Skeletal muscle tissue (tissue), 4 donors: ENCODE measurements around the gene SFSWAP. TPM values are rescaled to one million over a fixed set of nuclear protein-coding genes. Genes with fewer than 3 reads are reported as not detected.
A peak's percentile ranks its signal among the peaks of the same experiment; 100 is the strongest.
"Not testable (repeated sequence)": the region's sequence is repeated elsewhere in the genome, so short reads cannot be mapped to it uniquely, and the experiment has no call there.

Experiments
- H3K27ac ChIP-seq: one replicate; pipeline ENCODE4 v1.7.0; 2013; ENCODE audit warnings: mild to moderate bottlenecking, low read depth, low read length, inconsistent platforms
- H3K27me3 ChIP-seq, 3 donors: one replicate each; pipeline ENCODE4 v1.7.0; 2013; ENCODE audit warnings: low read length in 3 of 3; ENCODE audit not compliant: control insufficient read depth in 3 of 3, insufficient read depth in 3 of 3
- H3K36me3 ChIP-seq, 3 donors: one replicate each; pipeline ENCODE4 v1.7.0; 2013; ENCODE audit warnings: low read length in 3 of 3; ENCODE audit not compliant: control insufficient read depth in 3 of 3, insufficient read depth in 3 of 3
- H3K4me1 ChIP-seq, 3 donors: one replicate each; pipeline ENCODE4 v1.7.0; 2013; ENCODE audit warnings: low read length in 3 of 3, mild to moderate bottlenecking in 3 of 3; ENCODE audit not compliant: control insufficient read depth in 3 of 3, insufficient read depth in 3 of 3
- H3K4me3 ChIP-seq, 3 donors: one replicate each; pipeline ENCODE4 v1.7.0; 2013; ENCODE audit warnings: low read length in 3 of 3
- H3K9ac ChIP-seq, 3 donors: one replicate each; pipeline ENCODE4 v1.7.0; 2013; ENCODE audit warnings: low read length in 3 of 3, mild to moderate bottlenecking in 3 of 3, moderate library complexity in 2 of 3, low read depth in 1 of 3
- H3K9me3 ChIP-seq, 3 donors: one replicate each; pipeline ENCODE4 v1.7.0; 2013; ENCODE audit warnings: low read length in 3 of 3; ENCODE audit not compliant: control insufficient read depth in 3 of 3
- total RNA-seq: library from RNA; depleted of rRNA; stranded (reverse); fragments of >200 nt; gene quantifications from one replicate; pipeline ENCODE4 v1.2.3, GENCODE V29; 2014
- donor health status: Osteomylitis.

SFSWAP gene
- total RNA-seq, 1 donor from 2014 or later, result 17.7 TPM

GRCh38 chr12:131801254-131801866 lies 90.5 kb downstream of the SFSWAP start:
- peaks cover 41 to 46% (median 45%) of the 10 kb centered on the region in 3 donors for H3K36me3 ChIP-seq

GRCh38 chr12:131803961-131804521 lies 93.2 kb downstream of the SFSWAP start:
- Histone ChIP-seq H3K9ac (peak overlapping the region in 1 of 3 donors; percentile 16), H3K4me1 (no peaks in the 10 kb centered on the region), H3K36me3 (peaks cover 23 to 31% (median 26%) of the 10 kb centered on the region in 3 donors), H3K9me3 (no peaks in the 10 kb centered on the region), H3K4me3 (no peak overlapping the region), H3K27ac (no peak overlapping the region), H3K27me3 (no peaks in the 10 kb centered on the region)

More at GRCh38 chr12:131801254-131801866, 90.5 kb downstream of the SFSWAP start:
- Histone ChIP-seq H3K4me3 (no peak overlapping the region), H3K4me1 (no peaks in the 10 kb centered on the region), H3K9ac (no peak overlapping the region), H3K27ac (no peak overlapping the region), H3K27me3 (no peaks in the 10 kb centered on the region), H3K9me3 (no peaks in the 10 kb centered on the region)

GRCh38 chr12:131805421-131805820 lies 94.5 kb downstream of the SFSWAP start:
- H3K27ac ChIP-seq, result no peak overlapping the region
- no peaks in the 10 kb centered on the region for H3K4me1 ChIP-seq
- no peaks in the 10 kb centered on the region for H3K9me3 ChIP-seq
- no peak overlapping the region for H3K4me3 ChIP-seq
- H3K27me3 ChIP-seq, result no peaks in the 10 kb centered on the region
- no peak overlapping the region for H3K9ac ChIP-seq
- H3K36me3 ChIP-seq, result peaks cover 12 to 18% (median 14%) of the 10 kb centered on the region in 3 donors

- no peaks in the 10 kb centered on the region for H3K4me1 ChIP-seq
- H3K9ac ChIP-seq, result no peak overlapping the region
- no peak overlapping the region for H3K4me3 ChIP-seq
- no peak overlapping the region for H3K27ac ChIP-seq
- peaks cover 6 to 11% (median 9%) of the 10 kb centered on the region in 3 donors for H3K36me3 ChIP-seq
- H3K27me3 ChIP-seq, result peaks cover 0 to 1% (median 0%) of the 10 kb centered on the region in 3 donors
- H3K9me3 ChIP-seq, result no peaks in the 10 kb centered on the region
Observed at GRCh38 chr12:131806674-131807073, 95.8 kb downstream of the SFSWAP start.

GRCh38 chr12:131808744-131809371 lies 98.0 kb downstream of the SFSWAP start:
- H3K9ac ChIP-seq, result no peak overlapping the region
- no peak overlapping the region for H3K4me3 ChIP-seq
- H3K27ac ChIP-seq, result no peak overlapping the region

GRCh38 chr12:131809476-131810254 lies 98.8 kb downstream of the SFSWAP start:
- not testable (repeated sequence) for H3K9ac ChIP-seq, H3K36me3 ChIP-seq, H3K4me1 ChIP-seq, H3K9me3 ChIP-seq, H3K27ac ChIP-seq, H3K4me3 ChIP-seq, H3K27me3 ChIP-seq

More at GRCh38 chr12:131808744-131809371, 98.0 kb downstream of the SFSWAP start:
- Histone ChIP-seq H3K27me3 (peaks cover 0 to 4% (median 0%) of the 10 kb centered on the region in 3 donors), H3K4me1 (no peaks in the 10 kb centered on the region), H3K9me3 (no peaks in the 10 kb centered on the region), H3K36me3 (no peaks in the 10 kb centered on the region)

GRCh38 chr12:131810726-131811125 lies 99.8 kb downstream of the SFSWAP start:
- H3K36me3 ChIP-seq, result no peaks in the 10 kb centered on the region
- H3K9me3 ChIP-seq, result no peaks in the 10 kb centered on the region
- H3K27ac ChIP-seq, result no peak overlapping the region
- H3K4me3 ChIP-seq, result no peak overlapping the region
- peaks cover 0 to 4% (median 0%) of the 10 kb centered on the region in 3 donors for H3K27me3 ChIP-seq
- H3K4me1 ChIP-seq, result no peaks in the 10 kb centered on the region
- H3K9ac ChIP-seq, result no peak overlapping the region

GRCh38 chr12:131815131-131815530 lies 104.2 kb downstream of the SFSWAP start:
- Histone ChIP-seq H3K4me3 (no peak overlapping the region), H3K9me3 (no peaks in the 10 kb centered on the region), H3K27me3 (peaks cover 0 to 8% (median 0%) of the 10 kb centered on the region in 3 donors), H3K27ac (no peak overlapping the region), H3K9ac (no peak overlapping the region), H3K4me1 (no peaks in the 10 kb centered on the region), H3K36me3 (no peaks in the 10 kb centered on the region)

GRCh38 chr12:131816495-131816894 lies 105.6 kb downstream of the SFSWAP start:
- Histone ChIP-seq H3K4me1 (no peaks in the 10 kb centered on the region), H3K9ac (no peak overlapping the region), H3K27ac (no peak overlapping the region), H3K27me3 (peaks cover 0 to 8% (median 0%) of the 10 kb centered on the region in 3 donors), H3K9me3 (no peaks in the 10 kb centered on the region), H3K36me3 (no peaks in the 10 kb centered on the region), H3K4me3 (no peak overlapping the region)
